Nephron progenitor cell (in vitro differentiated cells): ENCODE results near the gene SNRPE.

ENCODE experiments used
- DNase-seq: peaks from one replicate; pipeline ENCODE4 v3.0.0; 2021
- H3K27ac Mint-ChIP-seq: 2 replicates; pipeline ENCODE4 v1.8.0; 2021; ENCODE audit warnings: mild to moderate bottlenecking, moderate library complexity, mixed read lengths
- H3K27me3 Mint-ChIP-seq: 2 replicates; pipeline ENCODE4 v1.8.0; 2021; ENCODE audit warnings: mild to moderate bottlenecking, low read depth, mixed read lengths; ENCODE audit not compliant: poor library complexity
- H3K36me3 Mint-ChIP-seq: 2 replicates; pipeline ENCODE4 v1.8.0; 2021; ENCODE audit warnings: low read depth, mixed read lengths
- H3K4me1 Mint-ChIP-seq: 2 replicates; pipeline ENCODE4 v1.8.0; 2021; ENCODE audit warnings: mixed read lengths
- H3K4me3 Mint-ChIP-seq: 2 replicates; pipeline ENCODE4 v1.8.0; 2021; ENCODE audit warnings: mild to moderate bottlenecking, moderate library complexity, mixed read lengths
- H3K9me3 Mint-ChIP-seq: 2 replicates; pipeline ENCODE4 v1.8.0; 2021; ENCODE audit warnings: mild to moderate bottlenecking, moderate library complexity, mixed read lengths
- CTCF ChIP-seq: fragments of 200-600 bp; sonication (generic); IDR thresholded peaks from 2 replicates; pipeline ENCODE4 v1.5.0; 2021; ENCODE audit warnings: antibody characterized with exemption

Gene SNRPE

GRCh38 chr1:203861379-203862184 is at the start of gene SNRPE:
Gene SNRPE (plus strand): TSS chr1:203861599. CDS start chr1:203861660, 61 bp downstream.
- peaks cover 24% of the 10 kb centered on the region for H3K4me1 Mint-ChIP-seq
- H3K9me3 Mint-ChIP-seq, result no peaks in the 10 kb centered on the region
- H3K27me3 Mint-ChIP-seq, result peaks cover 3% of the 10 kb centered on the region
- peak; percentile 95 for DNase-seq
- H3K36me3 Mint-ChIP-seq, result peaks cover 45% of the 10 kb centered on the region
- peak; percentile 96 for TF ChIP-seq CTCF
- H3K4me3 Mint-ChIP-seq, result peak within 1 kb of the TSS; percentile 100
- peak within 1 kb of the TSS; percentile 99 for H3K27ac Mint-ChIP-seq

GRCh38 chr1:203813581-203814341 is 47.6 kb upstream of the SNRPE start:
- H3K27me3 Mint-ChIP-seq, result peaks cover 5% of the 10 kb centered on the region
- no peak for DNase-seq
- no peaks in the 10 kb centered on the region for H3K4me1 Mint-ChIP-seq
- peaks cover 4% of the 10 kb centered on the region for H3K9me3 Mint-ChIP-seq
- no peak for TF ChIP-seq CTCF
- no peak overlapping the region for H3K4me3 Mint-ChIP-seq
- no peak overlapping the region for H3K27ac Mint-ChIP-seq
- H3K36me3 Mint-ChIP-seq, result peaks cover 83% of the 10 kb centered on the region

- H3K36me3 Mint-ChIP-seq, result peaks cover 77% of the 10 kb centered on the region
- no peaks in the 10 kb centered on the region for H3K27me3 Mint-ChIP-seq
- H3K9me3 Mint-ChIP-seq, result peaks cover 4% of the 10 kb centered on the region
- TF ChIP-seq CTCF, result no peak
- no peak overlapping the region for H3K4me3 Mint-ChIP-seq
- no peak overlapping the region for H3K27ac Mint-ChIP-seq
- no peak for DNase-seq
- no peaks in the 10 kb centered on the region for H3K4me1 Mint-ChIP-seq
Observed at GRCh38 chr1:203818399-203818798, 43.0 kb upstream of the SNRPE start.

GRCh38 chr1:203823306-203823705 is 38.1 kb upstream of the SNRPE start:
- DNase-seq, result no peak
- peaks cover 83% of the 10 kb centered on the region for H3K36me3 Mint-ChIP-seq
- no peaks in the 10 kb centered on the region for H3K4me1 Mint-ChIP-seq
- H3K27me3 Mint-ChIP-seq, result no peaks in the 10 kb centered on the region
- no peaks in the 10 kb centered on the region for H3K9me3 Mint-ChIP-seq
- no peak overlapping the region for H3K4me3 Mint-ChIP-seq
- no peak for TF ChIP-seq CTCF
- no peak overlapping the region for H3K27ac Mint-ChIP-seq

- no peaks in the 10 kb centered on the region for H3K9me3 Mint-ChIP-seq
- no peak for DNase-seq
- H3K4me3 Mint-ChIP-seq, result no peak overlapping the region
- H3K27me3 Mint-ChIP-seq, result no peaks in the 10 kb centered on the region
- no peak overlapping the region for H3K27ac Mint-ChIP-seq
- peaks cover 91% of the 10 kb centered on the region for H3K36me3 Mint-ChIP-seq
- no peak for TF ChIP-seq CTCF
- H3K4me1 Mint-ChIP-seq, result no peaks in the 10 kb centered on the region
Observed at GRCh38 chr1:203826175-203826574, 35.2 kb upstream of the SNRPE start.
